Gastrocnemius medialis (tissue), 4 donors: Measurements from ENCODE around the gene BMERB1. TPM values are rescaled to one million over a fixed set of nuclear protein-coding genes. Genes with fewer than 3 reads are reported as not detected.
"Not testable (repeated sequence)": the region's sequence is repeated elsewhere in the genome, so short reads cannot be mapped to it uniquely, and the experiment has no call there.

Source experiments
- ATAC-seq, 2 donors: fragments of 150-250 bp; one replicate each; pipeline ENCODE4 v1.9.1; 2016
- DNase-seq, 2 donors: peaks; one replicate each; pipeline ENCODE4 v3.0.0-alpha.2; 2019
- H3K27ac ChIP-seq, 4 donors: fragments of 200-600 bp; sonication (generic); 1 replicate in 1 of 4; 2 replicates in 3 of 4; pipeline ENCODE4 v1.5.1; 2016 to 2018; ENCODE audit warnings: mild to moderate bottlenecking in 2 of 4, moderate library complexity in 1 of 4
- H3K27me3 ChIP-seq, 3 donors: fragments of 200-600 bp; sonication (generic) in 2 of 3; 1 replicate in 1 of 3; 2 replicates in 2 of 3; pipeline versions ENCODE4 v1.5.1 to v1.6.0; 2016 to 2019; ENCODE audit warnings: mild to moderate bottlenecking in 1 of 3, moderate library complexity in 1 of 3
- H3K36me3 ChIP-seq, 2 donors: fragments of 200-600 bp; sonication (generic) in 1 of 2; one replicate each; pipeline ENCODE4 v1.5.1; 2017 to 2018
- H3K4me1 ChIP-seq, 2 donors: fragments of 200-600 bp; sonication (generic) in 1 of 2; one replicate each; pipeline ENCODE4 v1.5.1; 2016 to 2017; ENCODE audit warnings: mild to moderate bottlenecking in 2 of 2
- H3K4me3 ChIP-seq, 4 donors: fragments of 200-600 bp; sonication (generic) in 3 of 4; 1 replicate in 1 of 4; 2 replicates in 3 of 4; pipeline ENCODE4 v1.5.1; 2016 to 2019; ENCODE audit warnings: mild to moderate bottlenecking in 2 of 4
- H3K9me3 ChIP-seq, 3 donors: fragments of 200-600 bp; sonication (generic) in 2 of 3; 1 replicate in 1 of 3; 2 replicates in 2 of 3; pipeline ENCODE4 v1.5.1; 2016 to 2019
- POLR2A ChIP-seq, 2 donors: fragments of 450-650 bp; IDR thresholded peaks; one replicate each; pipeline ENCODE4 v1.6.1; 2017; ENCODE audit warnings: antibody characterized with exemption in 2 of 2, mild to moderate bottlenecking in 2 of 2, moderate library complexity in 2 of 2
- in situ Hi-C, 4 donors: fragments of 200-750 bp; cut with MboI; loops; one replicate each; pipeline versions ENCODE4 v1.15.0 to v1.8.0; 2017; ENCODE audit warnings: low sequenced_read_pairs in 4 of 4
- intact Hi-C: fragments of 100-400 bp; cut with DNase I; formaldehyde crosslinking; loops from one replicate; pipeline ENCODE4 v1.15.1; 2023; ENCODE audit warnings: low total_unique reads
- total RNA-seq, 4 donors: library from RNA; depleted of rRNA; stranded (reverse); fragments of >200 nt; gene quantifications; one replicate each; pipeline versions ENCODE4 v1.1.0 to v1.2.3, GENCODE V29; 2016
- TF ChIP-seq, protein P1 (sequence below), 5 experiments: fragments of 450-650 bp in 3 of 5; fragments of 200-600 bp in 2 of 5; sonication (generic) in 2 of 5; IDR thresholded peaks in 4 of 5; conservative IDR thresholded peaks in 1 of 5; 1 replicate in 4 of 5; 2 replicates in 1 of 5; pipeline ENCODE4 v1.5.1; 2016 to 2019; ENCODE audit warnings: antibody characterized with exemption in 5 of 5, mild to moderate bottlenecking in 3 of 5, moderate library complexity in 3 of 5

Gene BMERB1
- total RNA-seq, 4 donors from 2014 or later, result 112 to 392 (median 237) TPM

GRCh38 chr16:15452246-15452855 is 18.0 kb downstream of the BMERB1 start:
- no peaks in the 10 kb centered on the region for H3K36me3 ChIP-seq
- H3K9me3 ChIP-seq, result no peaks in the 10 kb centered on the region
- peaks cover 5 to 21% of the 10 kb centered on the region in 2 donors for H3K4me1 ChIP-seq
- no peak overlapping the region for H3K27ac ChIP-seq
- ATAC-seq (no peak), DNase-seq (no peak)
- in situ Hi-C loops, result no loop called here
- intact Hi-C loops, result no loop called here
- H3K27me3 ChIP-seq, result no peaks in the 10 kb centered on the region
- H3K4me3 ChIP-seq, result no peak overlapping the region
- no peak for TF ChIP-seq POLR2A (IDR thresholded peaks at IDR 0.05)
- TF ChIP-seq, protein P1, sequence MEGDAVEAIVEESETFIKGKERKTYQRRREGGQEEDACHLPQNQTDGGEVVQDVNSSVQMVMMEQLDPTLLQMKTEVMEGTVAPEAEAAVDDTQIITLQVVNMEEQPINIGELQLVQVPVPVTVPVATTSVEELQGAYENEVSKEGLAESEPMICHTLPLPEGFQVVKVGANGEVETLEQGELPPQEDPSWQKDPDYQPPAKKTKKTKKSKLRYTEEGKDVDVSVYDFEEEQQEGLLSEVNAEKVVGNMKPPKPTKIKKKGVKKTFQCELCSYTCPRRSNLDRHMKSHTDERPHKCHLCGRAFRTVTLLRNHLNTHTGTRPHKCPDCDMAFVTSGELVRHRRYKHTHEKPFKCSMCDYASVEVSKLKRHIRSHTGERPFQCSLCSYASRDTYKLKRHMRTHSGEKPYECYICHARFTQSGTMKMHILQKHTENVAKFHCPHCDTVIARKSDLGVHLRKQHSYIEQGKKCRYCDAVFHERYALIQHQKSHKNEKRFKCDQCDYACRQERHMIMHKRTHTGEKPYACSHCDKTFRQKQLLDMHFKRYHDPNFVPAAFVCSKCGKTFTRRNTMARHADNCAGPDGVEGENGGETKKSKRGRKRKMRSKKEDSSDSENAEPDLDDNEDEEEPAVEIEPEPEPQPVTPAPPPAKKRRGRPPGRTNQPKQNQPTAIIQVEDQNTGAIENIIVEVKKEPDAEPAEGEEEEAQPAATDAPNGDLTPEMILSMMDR (IDR thresholded peaks at IDR 0.05 in 4 of 5, conservative IDR thresholded peaks at IDR 0.05 in 1 of 5), result no peak

GRCh38 chr16:15453296-15453695 is 18.9 kb downstream of the BMERB1 start:
- H3K9me3 ChIP-seq, DNase-seq, ATAC-seq, H3K27me3 ChIP-seq, intact Hi-C loops, H3K27ac ChIP-seq, H3K36me3 ChIP-seq, H3K4me3 ChIP-seq, in situ Hi-C loops: not testable (repeated sequence)
- peaks cover 10 to 30% of the 10 kb centered on the region in 2 donors for H3K4me1 ChIP-seq

GRCh38 chr16:15454933-15455332 is 20.5 kb downstream of the BMERB1 start:
- H3K9me3 ChIP-seq, H3K4me3 ChIP-seq, intact Hi-C loops, H3K27me3 ChIP-seq, in situ Hi-C loops, H3K36me3 ChIP-seq: not testable (repeated sequence)
- peak; percentile 11 to 36 for ATAC-seq
- peak overlapping the region in 1 of 4 donors; percentile 11 for H3K27ac ChIP-seq
- DNase-seq, result peak in 1 of 2 donors; percentile 35
- peaks cover 12 to 33% of the 10 kb centered on the region in 2 donors for H3K4me1 ChIP-seq

DNA sequence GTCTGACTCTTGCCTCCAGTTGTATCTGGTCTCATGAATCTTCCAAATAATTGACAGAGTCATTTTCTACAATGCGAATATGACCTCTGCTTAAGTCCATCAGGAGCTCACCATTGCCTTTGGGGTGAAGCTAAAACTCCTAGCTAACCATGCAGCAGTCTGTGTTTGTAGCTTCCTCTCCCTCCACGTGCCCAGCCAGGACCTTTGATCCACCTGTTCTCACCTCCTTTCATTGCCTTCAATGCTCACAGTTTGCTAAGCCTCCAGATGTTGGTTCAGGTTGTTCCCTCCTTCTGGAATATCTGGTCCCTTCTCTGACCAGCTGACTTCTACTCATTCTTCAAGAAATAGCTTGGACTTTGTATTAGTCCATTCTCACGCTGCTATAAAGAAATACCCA is 23.0 kb downstream of the BMERB1 start:
- in situ Hi-C loops (no loop called here), intact Hi-C loops (no loop called here)
- no peak overlapping the region for H3K4me3 ChIP-seq
- DNase-seq (no peak), ATAC-seq (no peak)
- TF ChIP-seq, protein P1 (IDR thresholded peaks at IDR 0.05 in 4 of 5, conservative IDR thresholded peaks at IDR 0.05 in 1 of 5), result no peak
- no peak for TF ChIP-seq POLR2A (IDR thresholded peaks at IDR 0.05)
- H3K9me3 ChIP-seq, result no peaks in the 10 kb centered on the region
- H3K36me3 ChIP-seq, result no peaks in the 10 kb centered on the region
- peaks cover 7 to 22% of the 10 kb centered on the region in 2 donors for H3K4me1 ChIP-seq
- H3K27ac ChIP-seq, result peak overlapping the region; percentile 3 to 66 (median 17)
- no peaks in the 10 kb centered on the region for H3K27me3 ChIP-seq

DNA sequence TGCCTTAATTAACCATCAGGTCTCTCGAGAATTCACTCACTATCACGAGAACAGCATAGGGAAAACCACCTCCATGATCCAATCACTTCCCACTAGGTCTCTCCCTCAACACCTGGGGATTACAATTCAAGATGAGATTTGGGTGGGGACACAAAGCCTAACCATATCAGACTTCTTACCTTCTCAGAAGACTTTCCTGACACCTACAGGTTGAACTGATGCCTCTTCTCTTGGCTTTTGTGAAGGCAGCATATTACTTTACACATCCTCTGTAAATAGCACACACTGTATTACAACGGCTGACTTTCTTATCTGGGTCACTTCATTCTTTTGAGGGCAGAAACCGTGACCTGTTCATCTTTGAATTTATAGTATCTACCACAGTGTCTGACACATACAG is 23.6 kb downstream of the BMERB1 start:
- in situ Hi-C loops, result no loop called here
- TF ChIP-seq POLR2A (IDR thresholded peaks at IDR 0.05), result no peak
- TF ChIP-seq, protein P1 (IDR thresholded peaks at IDR 0.05 in 4 of 5, conservative IDR thresholded peaks at IDR 0.05 in 1 of 5), result peak in 4 of 5 experiments; percentile 20 to 50 (median 32)
- H3K4me1 ChIP-seq, result peaks cover 7 to 19% of the 10 kb centered on the region in 2 donors
- ATAC-seq, result peak; percentile 94 to 97
- no peaks in the 10 kb centered on the region for H3K27me3 ChIP-seq
- intact Hi-C loops, result no loop called here
- DNase-seq, result no peak
- H3K4me3 ChIP-seq, result no peak overlapping the region
- H3K27ac ChIP-seq, result peak overlapping the region; percentile 3 to 66 (median 40)
- H3K9me3 ChIP-seq, result no peaks in the 10 kb centered on the region
- H3K36me3 ChIP-seq, result no peaks in the 10 kb centered on the region

DNA sequence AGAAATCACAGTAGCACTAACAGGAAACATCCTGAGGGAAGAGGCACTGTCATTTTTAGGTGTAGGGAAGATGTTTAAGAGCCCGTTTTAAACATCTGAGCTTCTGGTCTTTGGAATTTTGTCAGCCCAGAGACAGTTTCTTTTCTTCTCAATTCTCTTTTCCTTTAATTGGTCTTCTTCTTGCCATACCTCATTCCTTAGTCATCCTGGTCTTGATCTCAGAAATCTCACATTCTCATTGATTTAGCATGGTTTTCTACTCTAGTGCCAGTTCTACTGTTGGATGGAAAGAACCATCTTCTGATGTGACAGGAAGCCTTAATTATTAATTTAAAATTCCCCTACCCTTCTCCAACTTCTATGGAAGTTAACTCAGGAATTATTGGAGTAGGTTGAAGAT is 25.4 kb downstream of the BMERB1 start:
- no peak for ATAC-seq
- intact Hi-C loops, result no loop called here

More for the DNA sequence above, 25.4 kb downstream of the BMERB1 start:
- H3K27ac ChIP-seq, result no peak overlapping the region
- H3K9me3 ChIP-seq, result no peaks in the 10 kb centered on the region
- peaks cover 7 to 15% of the 10 kb centered on the region in 2 donors for H3K4me1 ChIP-seq
- no peaks in the 10 kb centered on the region for H3K27me3 ChIP-seq
- no peak overlapping the region for H3K4me3 ChIP-seq
- DNase-seq, result no peak
- in situ Hi-C loops, result no loop called here
- no peaks in the 10 kb centered on the region for H3K36me3 ChIP-seq
- no peak for TF ChIP-seq POLR2A (IDR thresholded peaks at IDR 0.05)
- TF ChIP-seq, protein P1 (IDR thresholded peaks at IDR 0.05 in 4 of 5, conservative IDR thresholded peaks at IDR 0.05 in 1 of 5), result no peak
